Body of pancreas (tissue), 4 donors: ENCODE measurements around the gene TUFT1. TPM values are rescaled to one million over a fixed set of nuclear protein-coding genes. Genes with fewer than 3 reads are reported as not detected.

Source experiments
- ATAC-seq: fragments of 150-250 bp; one replicate; pipeline ENCODE4 v1.9.1; 2016
- DNase-seq, 4 donors: peaks; one replicate each; pipeline ENCODE4 v3.0.0-alpha.2; 2019
- H3K27ac ChIP-seq, 4 donors: fragments of 200-600 bp; sonication (generic); 1 replicate in 3 of 4; 2 replicates in 1 of 4; pipeline versions ENCODE4 v1.5.1 to v1.6.1; 2016 to 2019; ENCODE audit warnings: mild to moderate bottlenecking in 1 of 4, mixed read lengths in 1 of 4, moderate library complexity in 1 of 4
- H3K27me3 ChIP-seq, 2 donors: fragments of 200-600 bp; sonication (generic); one replicate each; pipeline ENCODE4 v1.6.0; 2016; ENCODE audit warnings: mild to moderate bottlenecking in 1 of 2
- H3K36me3 ChIP-seq, 2 donors: fragments of 200-600 bp; sonication (generic); replicated peaks in 1 of 2; 2 replicates each; pipeline ENCODE4 v1.5.1; 2016; ENCODE audit warnings: low read depth in 2 of 2; ENCODE audit not compliant: insufficient read depth in 1 of 2
- H3K4me1 ChIP-seq: fragments of 200-600 bp; sonication (generic); one replicate; pipeline ENCODE4 v1.6.0; 2016
- H3K4me3 ChIP-seq, 2 donors: fragments of 200-600 bp; sonication (generic); 1 replicate in 1 of 2; 2 replicates in 1 of 2; pipeline ENCODE4 v1.5.1; 2016 to 2019
- H3K9me3 ChIP-seq, 3 donors: fragments of 200-600 bp; sonication (generic); 1 replicate in 2 of 3; 2 replicates in 1 of 3; pipeline ENCODE4 v1.5.1; 2016
- POLR2A ChIP-seq, 3 donors: fragments of 450-650 bp; IDR thresholded peaks; one replicate each; pipeline ENCODE4 v1.6.1; 2016; ENCODE audit warnings: antibody characterized with exemption in 3 of 3, mild to moderate bottlenecking in 2 of 3
- WGBS, 2 donors: methylation state at CpG; one replicate each; pipeline ENCODE4 v1.1.5; 2017; 5-methylcytosine and 5-hydroxymethylcytosine counted together
- intact Hi-C: fragments of 100-400 bp; cut with DNase I; formaldehyde crosslinking; loops from one replicate; pipeline ENCODE4 v1.15.1; 2023
- total RNA-seq, 2 donors: library from RNA; depleted of rRNA; stranded (reverse); fragments of >200 nt; gene quantifications; one replicate each; pipeline ENCODE4 v1.1.0, GENCODE V29; 2016
- TF ChIP-seq, protein P1 (sequence below), 7 experiments: fragments of 450-650 bp in 4 of 7; fragments of 200-600 bp in 3 of 7; sonication (generic) in 3 of 7; IDR thresholded peaks; one replicate each; pipeline ENCODE4 v1.5.1; 2016 to 2019; ENCODE audit warnings: antibody characterized with exemption in 7 of 7

The TUFT1 gene
- total RNA-seq, 2 donors from 2014 or later, result 10.9 to 17.1 TPM

DNA sequence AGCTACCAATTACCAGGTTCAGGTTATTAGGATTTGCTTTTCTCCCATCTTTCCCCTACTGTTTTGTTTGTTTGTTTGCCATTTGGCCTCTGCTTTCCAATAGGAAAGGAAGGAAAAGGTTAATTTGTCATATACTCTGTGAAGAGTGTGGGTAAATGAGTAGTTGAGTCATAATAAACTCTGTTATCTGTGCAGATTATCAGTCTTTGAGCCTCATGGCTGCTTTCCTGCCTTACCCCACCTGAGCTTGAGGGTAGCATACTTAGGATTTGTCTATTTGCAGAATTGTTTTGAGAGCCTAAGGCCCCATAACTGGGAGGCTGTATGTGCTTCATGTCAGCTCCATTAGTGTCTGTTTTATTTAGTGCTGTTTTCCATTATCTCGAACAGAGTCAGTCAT is 38.8 kb downstream of the TUFT1 start:
- WGBS, 2 donors, result 90 to 92% methylated on average over 1 of the region's 1 CpG
- DNase-seq, result no peak
- no peak for ATAC-seq

DNA sequence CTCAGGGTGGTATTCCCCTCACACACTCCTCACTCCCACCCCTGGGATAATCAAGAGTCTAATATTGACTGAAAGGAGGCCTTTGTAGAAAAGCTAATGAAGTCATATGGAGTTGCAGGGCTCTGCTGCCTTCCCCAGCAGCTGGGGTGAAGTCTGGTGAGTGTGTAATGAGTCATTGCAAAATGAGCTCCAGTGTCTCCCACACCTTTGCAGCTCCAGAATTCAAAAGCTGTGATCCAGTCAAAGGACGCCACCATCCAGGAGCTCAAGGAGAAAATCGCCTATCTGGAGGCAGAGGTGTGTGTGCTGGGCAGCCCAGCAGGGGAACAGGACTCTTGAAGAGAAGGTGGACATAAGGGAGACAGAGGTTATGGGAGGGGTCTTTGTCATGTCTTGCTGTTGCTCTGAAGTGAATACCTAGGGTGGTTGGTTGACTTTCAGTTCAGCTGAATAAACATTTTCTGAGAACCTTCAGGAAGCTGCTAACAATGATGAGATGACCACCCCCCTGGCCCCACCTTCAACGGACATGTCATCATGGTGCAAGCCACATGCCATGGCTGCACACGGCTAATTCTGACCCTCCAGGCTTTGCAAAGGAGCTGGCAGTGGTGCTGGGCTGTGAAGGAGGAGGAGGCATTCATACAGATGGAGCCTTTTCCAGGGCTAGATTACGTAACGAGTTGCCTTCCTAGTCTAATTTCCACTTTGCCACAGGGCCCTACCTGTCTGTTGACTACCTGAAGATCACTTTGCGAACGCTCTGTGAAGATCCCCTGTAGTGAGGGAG is 39.5 kb downstream of the TUFT1 start:
- Histone ChIP-seq H3K27me3 (no peaks in the 10 kb centered on the region), H3K36me3 (peaks cover 0 to 37% of the 10 kb centered on the region in 2 donors), H3K4me3 (no peak overlapping the region), H3K4me1 (no peaks in the 10 kb centered on the region), H3K27ac (no peak overlapping the region), H3K9me3 (no peaks in the 10 kb centered on the region)
- TF ChIP-seq POLR2A (IDR thresholded peaks at IDR 0.05), result no peak
- TF ChIP-seq, protein P1, sequence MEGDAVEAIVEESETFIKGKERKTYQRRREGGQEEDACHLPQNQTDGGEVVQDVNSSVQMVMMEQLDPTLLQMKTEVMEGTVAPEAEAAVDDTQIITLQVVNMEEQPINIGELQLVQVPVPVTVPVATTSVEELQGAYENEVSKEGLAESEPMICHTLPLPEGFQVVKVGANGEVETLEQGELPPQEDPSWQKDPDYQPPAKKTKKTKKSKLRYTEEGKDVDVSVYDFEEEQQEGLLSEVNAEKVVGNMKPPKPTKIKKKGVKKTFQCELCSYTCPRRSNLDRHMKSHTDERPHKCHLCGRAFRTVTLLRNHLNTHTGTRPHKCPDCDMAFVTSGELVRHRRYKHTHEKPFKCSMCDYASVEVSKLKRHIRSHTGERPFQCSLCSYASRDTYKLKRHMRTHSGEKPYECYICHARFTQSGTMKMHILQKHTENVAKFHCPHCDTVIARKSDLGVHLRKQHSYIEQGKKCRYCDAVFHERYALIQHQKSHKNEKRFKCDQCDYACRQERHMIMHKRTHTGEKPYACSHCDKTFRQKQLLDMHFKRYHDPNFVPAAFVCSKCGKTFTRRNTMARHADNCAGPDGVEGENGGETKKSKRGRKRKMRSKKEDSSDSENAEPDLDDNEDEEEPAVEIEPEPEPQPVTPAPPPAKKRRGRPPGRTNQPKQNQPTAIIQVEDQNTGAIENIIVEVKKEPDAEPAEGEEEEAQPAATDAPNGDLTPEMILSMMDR (IDR thresholded peaks at IDR 0.05), result no peak
- no peak for DNase-seq
- WGBS, 2 donors, result 75 to 80% methylated on average over 8 of the region's 8 CpGs
- ATAC-seq, result no peak
- intact Hi-C loops, result no loop called here

More for the DNA sequence above, 38.8 kb downstream of the TUFT1 start:
- H3K4me3 ChIP-seq, result no peak overlapping the region
- H3K27me3 ChIP-seq, result no peaks in the 10 kb centered on the region
- intact Hi-C loops, result no loop called here
- H3K36me3 ChIP-seq, result peaks cover 0 to 40% of the 10 kb centered on the region in 2 donors
- no peaks in the 10 kb centered on the region for H3K9me3 ChIP-seq
- no peak for TF ChIP-seq POLR2A (IDR thresholded peaks at IDR 0.05)
- TF ChIP-seq, protein P1 (IDR thresholded peaks at IDR 0.05), result no peak
- H3K27ac ChIP-seq, result no peak overlapping the region
- H3K4me1 ChIP-seq, result no peaks in the 10 kb centered on the region

DNA sequence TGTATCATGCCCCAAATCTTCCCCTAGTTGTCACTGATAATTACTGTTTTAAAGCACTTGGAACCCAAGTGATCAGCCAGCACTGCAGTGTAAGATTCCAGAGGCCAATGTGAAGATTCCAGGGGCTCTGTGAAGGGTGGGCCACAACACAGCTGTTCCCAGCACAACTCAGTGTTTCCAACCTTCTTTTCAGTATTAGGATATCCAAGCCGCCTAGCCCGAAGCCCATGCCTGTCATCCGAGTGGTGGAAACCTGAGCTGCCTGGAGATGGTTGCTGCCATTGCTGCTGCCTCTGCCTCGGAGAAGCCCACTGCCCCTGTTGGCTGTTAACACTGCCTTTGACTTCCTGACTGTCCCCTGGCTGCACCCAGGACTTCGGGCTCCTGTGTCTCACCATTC is 41.3 kb downstream of the TUFT1 start:
- whole genome bisulfite sequencing, 2 donors, result 83 to 95% methylated on average over 5 of the region's 5 CpGs
- Histone ChIP-seq H3K36me3 (peaks cover 0 to 31% of the 10 kb centered on the region in 2 donors), H3K27ac (no peak overlapping the region), H3K27me3 (no peaks in the 10 kb centered on the region), H3K4me3 (no peak overlapping the region), H3K4me1 (no peaks in the 10 kb centered on the region), H3K9me3 (no peaks in the 10 kb centered on the region)
- DNase-seq (no peak), ATAC-seq (no peak)
- intact Hi-C loops, result no loop called here
- TF ChIP-seq, protein P1 (IDR thresholded peaks at IDR 0.05), result no peak
- TF ChIP-seq POLR2A (IDR thresholded peaks at IDR 0.05), result no peak

DNA sequence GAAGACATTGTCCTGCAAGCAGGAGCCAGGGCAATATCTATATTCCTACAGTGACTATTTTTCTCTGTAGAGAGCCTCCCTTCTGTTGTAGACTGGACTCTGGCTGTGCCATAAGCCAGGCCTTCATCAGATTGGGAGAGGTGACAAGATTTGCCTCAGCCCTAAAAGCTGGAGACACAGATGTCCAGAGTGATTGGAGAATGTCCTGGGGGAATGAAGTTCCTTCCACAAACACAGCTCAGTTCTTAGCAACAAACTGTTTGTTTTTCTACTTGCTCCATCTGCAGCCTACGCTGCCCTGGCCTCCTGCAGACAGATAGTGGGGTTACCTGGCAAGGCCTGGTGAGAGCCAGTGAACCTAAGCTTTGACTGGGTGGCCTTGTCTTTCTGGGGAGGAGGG is 41.8 kb downstream of the TUFT1 start:
- 88 to 91% methylated on average over 1 of the region's 1 CpG for WGBS, 2 donors
- intact Hi-C loops, result no loop called here
- DNase-seq (no peak), ATAC-seq (no peak)
- H3K36me3 ChIP-seq, result peaks cover 0 to 31% of the 10 kb centered on the region in 2 donors
- no peaks in the 10 kb centered on the region for H3K27me3 ChIP-seq
- H3K4me1 ChIP-seq, result no peaks in the 10 kb centered on the region
- TF ChIP-seq, protein P1 (IDR thresholded peaks at IDR 0.05), result no peak
- TF ChIP-seq POLR2A (IDR thresholded peaks at IDR 0.05), result no peak
- no peaks in the 10 kb centered on the region for H3K9me3 ChIP-seq
- H3K4me3 ChIP-seq, result no peak overlapping the region
- no peak overlapping the region for H3K27ac ChIP-seq

DNA sequence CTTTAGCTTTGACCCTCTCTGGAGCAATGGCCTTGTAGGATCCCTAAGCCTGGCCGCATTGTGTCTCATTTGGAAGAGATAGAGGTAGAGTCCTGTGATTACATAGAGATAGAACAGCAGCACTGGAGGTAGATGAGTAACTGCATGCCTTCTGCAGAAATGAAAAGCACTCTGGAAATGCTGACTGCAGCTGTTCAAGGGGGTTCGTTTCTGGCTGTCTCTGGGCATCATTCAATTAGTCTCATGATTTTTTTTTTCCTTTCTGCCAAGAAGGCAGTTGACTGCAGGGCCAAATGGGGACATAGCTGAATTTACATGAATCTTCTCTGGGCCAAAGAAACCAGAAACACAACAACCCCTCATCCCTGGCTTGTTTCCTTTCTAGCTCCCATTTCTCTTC is 43.7 kb downstream of the TUFT1 start:
- 51 to 60% methylated on average over 2 of the region's 2 CpGs for WGBS, 2 donors
- Histone ChIP-seq H3K4me1 (no peaks in the 10 kb centered on the region), H3K9me3 (no peaks in the 10 kb centered on the region), H3K27me3 (no peaks in the 10 kb centered on the region), H3K27ac (no peak overlapping the region), H3K4me3 (no peak overlapping the region), H3K36me3 (peaks cover 0 to 21% of the 10 kb centered on the region in 2 donors)
- TF ChIP-seq POLR2A (IDR thresholded peaks at IDR 0.05), result no peak
- ATAC-seq (no peak), DNase-seq (no peak)
- intact Hi-C loops, result no loop called here
